Inferior parietal cortex (tissue), 1 donor: ENCODE data around the gene DNAJC16.
A peak's percentile ranks its signal among the peaks of the same experiment; 100 is the strongest.
"Not testable (repeated sequence)": the region's sequence is repeated elsewhere in the genome, so short reads cannot be mapped to it uniquely, and the experiment has no call there.

Experiments
- DNase-seq: peaks from one replicate; pipeline ENCODE4 v3.0.0-alpha.2; 2016; ENCODE audit errors: extremely low spot score

Gene DNAJC16

DNA sequence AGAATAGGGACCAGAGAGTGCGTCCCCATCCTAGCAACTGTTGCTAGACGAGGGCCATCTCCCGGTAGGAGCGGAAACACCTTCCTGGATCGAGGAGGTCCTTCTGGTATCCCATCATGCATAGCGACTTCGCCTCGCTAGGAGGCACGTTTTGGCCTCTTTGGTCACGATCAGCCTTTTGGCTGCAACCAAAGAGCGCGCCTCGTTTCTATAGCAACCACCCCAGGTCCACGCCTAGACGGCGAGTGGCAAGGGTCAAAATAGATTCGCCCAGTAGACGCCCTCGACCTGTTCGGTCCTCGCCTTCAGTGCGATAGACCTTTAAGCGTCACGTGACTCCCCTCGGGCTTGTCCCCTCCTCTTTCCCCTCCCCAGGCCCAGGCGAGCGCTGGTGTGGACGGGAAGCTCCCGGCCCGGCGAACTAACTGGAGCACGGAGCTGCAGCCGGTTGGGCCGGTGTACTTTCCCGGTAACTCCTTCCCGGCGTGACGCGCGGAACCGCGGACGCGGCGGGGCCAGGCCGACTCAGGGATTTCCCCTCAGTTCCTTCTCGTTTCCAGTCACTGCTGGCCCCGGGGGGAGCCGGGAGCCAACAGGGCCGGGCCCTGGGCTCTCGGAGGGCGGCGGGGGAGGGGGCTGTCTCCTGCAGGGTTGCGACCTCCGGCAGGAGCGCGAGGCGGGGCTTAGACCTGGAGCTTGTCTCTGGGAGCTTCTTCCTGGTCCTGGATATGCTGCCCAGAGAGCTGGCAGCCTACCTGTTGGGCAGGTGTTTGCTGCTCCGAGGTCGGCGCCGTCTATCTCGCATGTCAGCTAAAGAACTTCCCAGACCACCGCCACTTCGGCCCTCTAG, at the start of gene DNAJC16:
TSS of gene DNAJC16 (plus strand) at position 359 of the 850 bp plus-strand sequence. CDS start 2,258 bp downstream, outside the sequence.
- DNase-seq, result peak; percentile 100

DNA sequence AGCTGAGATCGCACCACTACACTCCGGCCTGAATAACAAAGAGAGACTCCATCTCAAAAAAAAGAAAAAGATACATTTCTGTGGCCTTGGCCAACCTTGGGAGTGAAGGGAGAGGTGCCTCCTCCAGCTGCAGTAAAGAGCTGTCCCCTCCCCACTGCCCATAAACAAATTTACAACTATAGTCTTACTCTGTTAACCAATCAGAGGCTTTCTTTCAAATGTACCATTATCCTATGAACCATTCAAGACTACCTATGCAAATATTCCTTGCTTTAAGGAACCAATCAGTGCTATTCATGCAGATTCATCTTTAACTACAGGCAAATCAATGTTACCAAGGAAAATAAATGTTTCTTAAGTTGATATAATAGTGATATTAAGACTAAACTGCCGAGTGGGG, 49.7 kb upstream of the DNAJC16 start:
- no peak for DNase-seq

DNA sequence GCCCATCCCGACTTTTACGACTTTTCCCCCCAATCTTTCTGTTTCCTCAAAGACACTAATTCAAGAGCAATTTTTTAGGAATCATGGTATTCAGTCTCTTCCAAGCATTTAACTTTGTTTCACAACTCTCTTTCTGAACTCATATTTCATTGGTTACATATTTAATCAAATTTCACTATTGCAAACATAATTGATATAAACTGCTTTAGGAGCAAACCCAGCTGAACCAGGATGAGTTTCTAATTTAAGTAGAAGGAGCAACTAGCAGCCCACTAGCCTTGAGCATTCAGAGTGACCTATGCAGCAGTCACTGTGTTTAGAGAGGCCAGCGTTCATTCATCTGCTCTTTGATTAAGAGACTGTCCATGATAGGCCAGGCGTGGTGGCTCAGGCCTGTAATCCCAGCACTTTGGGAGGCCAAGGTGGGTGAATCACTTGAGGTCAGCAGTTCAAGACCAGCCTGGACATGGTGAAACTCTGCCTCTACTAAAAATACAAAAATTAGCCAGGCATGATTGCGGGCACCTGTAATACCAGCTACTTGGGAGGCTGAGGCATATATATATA, 48.9 kb upstream of the DNAJC16 start:
- no peak for DNase-seq

DNA sequence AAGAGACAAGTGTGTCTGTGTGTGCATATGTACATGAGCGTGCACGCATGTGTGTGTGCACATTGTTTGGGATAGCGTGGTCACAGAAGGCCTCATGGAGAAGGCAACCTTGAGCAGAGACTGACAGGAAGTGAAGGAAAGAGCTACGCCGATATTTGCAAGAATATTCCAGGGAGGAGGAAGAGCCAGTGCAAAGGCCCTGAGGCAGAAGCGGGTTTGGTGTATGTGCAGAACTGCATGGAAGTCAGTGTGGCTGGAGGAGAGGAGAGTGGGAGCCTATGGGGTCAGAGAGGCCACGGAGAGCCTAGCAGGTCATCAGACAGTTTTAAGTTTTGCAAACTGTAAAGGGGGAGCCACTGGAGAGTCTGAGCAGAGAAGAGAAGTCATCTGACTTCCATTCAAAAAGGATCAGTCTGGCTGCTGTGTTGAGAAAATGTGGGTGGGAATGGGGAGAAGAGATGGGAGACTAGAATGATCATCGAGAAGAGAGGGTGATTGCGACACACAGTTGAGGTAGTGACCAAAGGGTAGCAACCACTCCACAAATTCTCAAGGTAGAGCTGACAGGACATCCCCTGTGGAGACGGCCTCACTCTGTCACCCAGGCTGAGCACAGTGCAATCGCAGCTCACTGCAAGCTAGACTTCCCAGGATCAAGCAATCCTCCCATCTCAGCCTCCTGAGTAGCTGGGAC, 46.8 kb upstream of the DNAJC16 start:
- no peak for DNase-seq

DNA sequence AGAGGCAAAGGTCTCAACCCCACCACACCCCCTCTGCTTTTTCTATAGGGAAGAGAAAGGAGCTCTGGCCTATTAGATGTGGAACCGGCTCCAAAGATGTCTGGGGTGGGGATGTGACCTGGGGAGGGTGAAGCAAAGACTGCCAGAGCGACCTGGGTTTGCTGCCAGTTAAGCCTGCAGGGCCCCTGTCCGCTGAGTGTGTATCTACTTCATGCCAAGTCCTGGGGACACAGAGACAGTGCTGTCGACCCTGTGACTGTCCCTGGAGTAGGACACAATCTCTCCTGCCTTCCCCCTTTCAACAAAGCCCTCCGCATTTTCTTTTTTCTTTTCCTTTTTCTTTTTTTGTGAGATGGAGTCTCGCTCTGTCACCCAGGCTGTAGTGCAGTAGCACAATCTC, 44.2 kb upstream of the DNAJC16 start:
- DNase-seq, result not testable (repeated sequence)

DNA sequence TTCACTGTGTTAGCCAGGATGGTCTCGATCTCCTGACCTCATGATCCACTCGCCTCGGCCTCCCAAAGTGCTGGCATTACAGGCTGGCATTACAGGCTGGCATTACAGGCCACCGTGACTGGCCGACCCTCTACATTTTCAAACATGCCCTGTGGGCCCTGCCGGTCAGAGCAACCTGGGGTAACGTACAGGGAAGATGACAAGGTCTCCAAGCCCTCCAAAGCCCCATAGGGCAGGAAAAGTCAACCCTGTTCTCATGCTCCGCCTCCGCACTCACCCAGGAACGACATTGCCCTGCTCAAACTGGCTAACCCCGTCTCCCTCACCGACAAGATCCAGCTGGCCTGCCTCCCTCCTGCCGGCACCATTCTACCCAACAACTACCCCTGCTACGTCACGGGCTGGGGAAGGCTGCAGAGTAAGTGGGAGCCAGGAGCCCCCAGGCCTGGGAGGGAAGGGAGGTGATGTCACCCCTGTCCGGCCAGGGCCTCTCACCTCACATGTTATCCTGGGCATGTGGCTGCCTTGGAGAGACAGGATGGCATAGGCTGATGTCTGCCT, 43.6 kb upstream of the DNAJC16 start:
- not testable (repeated sequence) for DNase-seq

DNA sequence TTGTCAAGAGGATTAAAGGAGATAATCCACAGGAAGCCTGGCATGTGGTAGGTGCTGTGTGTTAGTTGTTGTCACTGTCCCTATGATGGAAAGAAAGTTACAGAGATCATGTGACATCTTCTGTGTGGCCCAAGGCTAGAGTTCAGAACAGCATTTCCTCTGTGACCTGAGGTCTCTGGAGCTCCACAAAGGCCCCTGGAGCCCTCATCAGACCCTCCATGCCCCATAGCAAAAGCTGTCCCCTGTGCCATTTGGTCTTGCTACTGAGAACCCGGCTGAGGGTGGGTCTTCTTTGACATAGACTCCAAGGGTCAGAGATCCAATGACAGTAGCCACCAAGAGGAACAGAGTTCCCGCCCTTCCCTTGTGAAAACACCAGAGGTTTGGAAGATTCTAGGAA, 42.7 kb upstream of the DNAJC16 start:
- no peak for DNase-seq

DNA sequence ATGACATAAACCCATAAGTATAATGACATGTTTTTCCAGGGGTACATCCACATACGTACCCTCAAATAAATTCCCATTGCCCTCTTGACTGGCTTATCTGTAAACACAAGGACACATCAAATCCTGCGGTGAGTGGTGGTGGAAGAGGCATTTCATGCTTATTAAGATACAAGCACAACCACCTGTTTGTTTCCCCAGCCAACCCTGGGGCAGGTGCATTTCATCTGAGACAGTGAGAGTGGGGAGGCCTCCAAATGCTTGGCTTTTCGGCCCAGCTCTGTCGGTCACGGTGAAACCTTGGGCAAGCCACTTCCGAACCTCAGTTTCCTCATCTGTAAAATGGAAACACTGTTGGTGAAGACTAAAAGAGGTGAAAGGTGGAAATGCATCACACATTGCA, 42.2 kb upstream of the DNAJC16 start:
- DNase-seq, result not testable (repeated sequence)

DNA sequence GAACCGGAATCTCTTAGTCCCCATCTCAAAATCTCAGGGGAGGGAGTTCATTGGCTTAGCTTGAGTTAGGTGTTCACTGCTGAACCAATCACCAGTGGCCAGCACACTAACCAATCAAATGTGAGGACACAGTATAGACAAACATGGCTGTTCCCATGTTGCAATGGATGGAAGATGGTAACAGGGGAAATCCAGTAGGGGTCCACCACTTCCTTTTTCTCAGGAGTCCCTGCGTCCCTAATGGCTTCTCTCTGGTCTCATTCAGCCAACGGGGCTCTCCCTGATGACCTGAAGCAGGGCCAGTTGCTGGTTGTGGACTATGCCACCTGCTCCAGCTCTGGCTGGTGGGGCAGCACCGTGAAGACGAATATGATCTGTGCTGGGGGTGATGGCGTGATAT, 41.0 kb upstream of the DNAJC16 start:
- DNase-seq, result no peak

DNA sequence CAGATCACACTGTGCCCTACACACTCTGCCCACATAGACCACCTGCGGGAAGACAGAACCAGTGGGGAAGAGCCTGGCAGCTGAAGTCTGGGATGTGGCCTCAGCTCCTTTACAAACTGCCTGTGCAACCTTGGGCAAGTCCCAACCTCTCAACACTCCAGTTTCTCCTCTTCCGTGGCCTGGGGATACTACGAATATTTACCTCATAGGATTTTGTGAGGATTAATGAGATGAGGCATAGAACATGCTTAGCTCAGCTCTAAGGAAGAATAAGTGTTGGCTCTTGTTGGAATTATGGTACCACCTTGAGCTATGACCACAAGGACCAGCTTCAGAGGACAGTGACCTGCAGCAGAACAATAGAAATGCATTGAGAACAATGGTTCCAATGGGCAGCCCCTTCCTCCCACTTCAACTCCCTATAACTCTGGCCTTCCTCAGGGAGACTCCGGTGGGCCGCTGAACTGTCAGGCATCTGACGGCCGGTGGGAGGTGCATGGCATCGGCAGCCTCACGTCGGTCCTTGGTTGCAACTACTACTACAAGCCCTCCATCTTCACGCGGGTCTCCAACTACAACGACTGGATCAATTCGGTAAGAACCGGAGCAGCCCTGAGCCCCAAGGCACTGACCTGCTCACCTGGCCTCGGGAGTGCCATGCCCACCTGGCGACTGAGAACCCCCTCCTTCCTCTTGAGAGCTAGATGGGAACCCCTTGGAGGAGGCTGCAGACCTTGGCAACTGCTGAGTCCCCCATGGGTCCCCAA, 39.6 kb upstream of the DNAJC16 start:
- DNase-seq, result not testable (repeated sequence)

DNA sequence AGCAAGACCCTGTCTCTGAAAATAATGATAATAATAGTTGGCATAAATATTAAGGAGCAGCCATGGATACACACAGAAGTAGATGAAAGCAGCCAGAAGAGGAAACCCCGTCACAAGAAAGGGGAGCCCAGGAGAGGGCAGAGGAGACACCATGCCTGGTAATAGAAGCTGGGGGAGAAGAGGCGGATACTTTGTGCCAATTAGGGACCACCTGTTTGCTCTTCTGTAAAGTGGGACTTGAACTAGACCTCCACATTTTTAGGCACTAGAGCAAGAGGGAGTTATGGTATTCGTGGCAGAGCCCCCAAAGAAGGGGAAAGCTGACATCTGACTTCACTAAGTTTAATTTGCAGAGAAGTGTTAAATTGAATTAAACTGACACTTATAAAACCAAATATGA, 38.3 kb upstream of the DNAJC16 start:
- DNase-seq, result no peak

DNA sequence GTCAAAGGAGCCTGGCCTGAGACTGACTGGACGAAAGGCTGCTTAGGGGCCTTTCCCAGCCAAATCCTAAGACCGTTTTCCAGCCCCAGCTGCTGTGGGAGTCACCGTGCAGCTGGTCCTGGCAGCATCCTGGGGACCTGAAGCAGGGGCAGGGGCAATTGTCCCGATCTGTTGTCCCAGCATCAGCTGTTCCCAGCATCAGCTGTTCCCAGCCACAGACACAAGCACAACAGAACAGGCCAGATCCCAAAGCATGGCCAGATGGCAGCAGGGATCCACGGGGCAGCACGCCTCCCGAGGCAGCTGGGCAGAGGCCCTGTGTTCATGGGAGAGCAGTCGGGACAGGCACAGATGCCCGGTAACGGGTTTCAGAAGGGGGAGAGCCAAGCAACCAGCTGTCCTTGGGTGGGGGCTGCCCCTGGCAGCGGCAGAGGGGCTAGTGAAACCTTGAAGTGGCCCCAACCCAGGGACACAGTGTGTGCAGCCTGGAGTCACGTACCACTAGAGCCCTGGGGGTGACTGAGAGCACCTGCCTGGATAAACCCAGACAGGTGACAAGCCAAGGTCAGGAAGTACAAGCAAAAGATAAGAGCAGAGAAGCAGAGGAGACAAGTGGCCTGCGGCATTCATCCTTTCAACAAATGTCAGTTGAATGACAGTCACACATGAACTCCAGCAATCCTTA, 37.5 kb upstream of the DNAJC16 start:
- no peak for DNase-seq

DNA sequence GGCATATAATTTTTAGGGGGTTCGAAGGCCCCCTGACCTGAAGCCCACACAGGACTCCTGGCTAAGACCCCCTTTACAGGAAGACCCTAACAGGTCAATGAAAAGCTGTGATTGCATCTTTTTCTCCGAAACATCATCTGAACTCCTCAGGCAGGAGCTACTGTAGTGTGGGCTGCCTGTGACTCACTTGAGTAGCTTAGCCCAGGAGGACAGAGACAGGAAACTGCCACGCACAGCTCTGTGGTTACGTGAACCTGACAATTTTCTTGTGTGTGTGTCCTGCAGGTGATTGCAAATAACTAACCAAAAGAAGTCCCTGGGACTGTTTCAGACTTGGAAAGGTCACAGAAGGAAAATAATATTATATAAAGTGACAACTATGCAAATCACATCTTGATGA, 35.6 kb upstream of the DNAJC16 start:
- DNase-seq, result not testable (repeated sequence)

DNA sequence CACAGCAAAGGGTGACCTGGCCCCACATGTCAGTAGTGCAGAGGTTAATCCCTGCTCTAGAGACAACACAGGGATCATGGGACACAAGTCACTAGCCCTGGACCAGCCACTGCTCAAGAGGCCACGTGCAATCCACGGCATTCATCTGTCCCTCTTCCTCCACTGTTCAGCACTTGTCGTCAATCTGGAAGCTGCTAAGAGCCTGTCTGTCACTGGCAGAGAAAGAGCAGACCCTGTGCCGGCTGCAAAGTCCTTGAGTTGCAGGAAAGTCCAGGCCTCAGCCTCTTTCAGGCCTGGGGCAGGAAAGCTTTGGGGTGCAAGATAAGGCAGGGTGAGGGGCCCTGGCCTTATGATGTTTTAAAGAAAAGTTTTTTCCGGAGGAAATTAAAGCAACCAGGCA, 34.1 kb upstream of the DNAJC16 start:
- DNase-seq, result no peak

DNA sequence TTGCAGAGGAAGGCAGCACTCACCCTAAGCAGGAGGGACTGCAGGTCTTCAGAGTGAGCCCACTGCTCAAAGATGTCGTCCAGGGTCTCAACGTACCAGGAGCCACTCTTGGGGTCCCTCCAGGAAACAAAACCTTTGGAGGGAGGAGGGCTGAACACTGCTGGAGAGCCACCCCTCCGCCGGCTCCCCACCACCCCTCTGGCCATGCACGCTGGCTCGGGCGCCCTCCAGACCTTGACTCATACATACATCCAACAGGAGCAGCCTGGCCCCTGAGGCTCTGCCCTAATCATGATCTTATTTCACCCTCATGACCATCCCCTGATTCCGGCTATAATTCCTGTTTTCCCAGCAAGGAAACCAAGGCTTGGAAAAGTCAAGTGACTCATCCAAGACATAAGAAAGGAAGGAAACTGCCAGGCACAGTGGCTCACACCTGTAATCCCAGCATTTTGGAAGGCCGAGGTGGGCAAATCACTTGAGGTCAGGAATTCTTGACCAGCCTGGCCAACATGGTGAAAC, 32.7 kb upstream of the DNAJC16 start:
- DNase-seq, result no peak

DNA sequence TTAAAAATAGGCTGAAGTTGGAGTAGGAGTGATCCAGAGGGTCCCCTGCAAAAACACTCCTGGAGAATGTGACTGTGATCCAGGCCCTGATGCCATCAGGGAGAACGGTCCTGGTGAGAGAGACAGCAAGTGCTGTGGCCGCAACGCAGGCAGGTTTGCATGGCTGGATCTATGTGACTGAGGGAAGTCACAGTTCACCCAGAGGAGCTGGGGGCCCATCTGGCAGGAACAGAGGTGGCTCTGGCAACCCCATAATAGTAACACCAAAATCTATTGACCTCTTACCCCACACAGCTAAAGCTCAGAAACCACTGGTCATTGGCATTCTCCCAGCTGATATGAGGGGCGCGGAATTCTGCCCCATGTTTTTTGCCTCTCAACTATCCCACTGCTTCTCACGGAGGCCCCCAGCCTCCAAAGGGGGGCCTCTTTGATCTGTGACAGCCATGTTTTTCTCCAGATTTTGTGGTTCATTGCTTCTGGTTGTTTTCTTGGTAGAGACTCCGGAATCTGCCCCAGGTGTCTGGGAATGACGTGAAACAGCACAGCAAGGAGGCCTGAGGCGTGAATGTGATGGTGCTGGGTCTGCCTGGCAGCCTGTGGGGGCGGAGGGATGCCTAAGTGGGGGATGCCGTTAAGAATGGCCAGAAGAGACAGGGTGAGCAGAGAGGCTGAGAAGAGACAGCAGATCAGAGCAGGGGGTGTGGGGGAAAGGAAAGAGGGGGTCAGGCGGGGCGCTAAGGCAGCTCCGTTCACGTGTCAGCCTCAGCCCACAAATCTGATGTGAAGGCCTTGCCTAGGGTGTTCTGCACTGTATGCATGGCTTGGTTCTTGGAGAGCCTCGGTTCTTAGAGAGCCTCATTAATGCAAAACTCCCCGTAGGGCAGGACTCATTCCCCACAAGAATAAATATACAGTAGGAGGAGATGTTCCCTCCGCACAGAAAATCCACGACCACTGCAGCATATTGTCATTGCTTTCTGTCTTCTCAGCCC, 26.2 kb upstream of the DNAJC16 start:
- no peak for DNase-seq

DNA sequence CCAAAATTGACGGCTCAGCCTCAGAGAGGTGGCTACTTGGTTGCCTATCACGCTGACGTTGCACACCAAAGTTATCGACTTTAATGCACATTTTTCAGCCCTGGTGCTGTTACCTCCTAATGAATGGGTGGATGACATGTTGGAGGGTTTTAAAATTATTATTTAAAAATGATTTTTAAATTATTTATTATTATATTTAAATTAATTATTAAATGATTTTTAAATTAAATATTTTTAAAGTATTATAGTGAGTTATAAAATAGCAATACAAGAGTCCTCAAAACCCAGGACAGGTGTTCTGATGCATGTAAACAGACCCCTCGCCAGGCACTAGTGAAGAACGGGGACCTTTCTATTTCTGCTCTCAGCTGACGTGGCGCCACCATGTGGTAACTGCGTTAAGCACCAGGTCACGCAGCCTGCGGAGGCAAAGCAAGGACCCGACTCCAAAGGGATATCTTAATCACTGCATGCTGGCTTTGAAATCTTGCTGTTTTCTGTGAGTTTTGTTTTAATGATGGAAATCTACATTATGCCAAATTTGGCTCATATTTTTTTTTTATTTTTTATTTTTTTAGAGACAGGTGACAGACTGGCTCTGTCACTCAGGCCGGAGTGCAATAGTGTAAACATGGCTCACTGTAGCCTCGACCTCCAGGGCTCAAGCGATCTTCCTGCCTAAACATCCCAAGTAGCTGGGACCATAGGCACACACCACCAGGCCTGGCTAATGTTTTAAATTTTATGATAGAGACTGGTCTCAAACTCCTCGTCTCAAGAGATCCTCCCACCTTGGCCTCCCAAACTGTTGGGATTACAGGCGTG, 25.2 kb upstream of the DNAJC16 start:
- DNase-seq, result peak; percentile 32

DNA sequence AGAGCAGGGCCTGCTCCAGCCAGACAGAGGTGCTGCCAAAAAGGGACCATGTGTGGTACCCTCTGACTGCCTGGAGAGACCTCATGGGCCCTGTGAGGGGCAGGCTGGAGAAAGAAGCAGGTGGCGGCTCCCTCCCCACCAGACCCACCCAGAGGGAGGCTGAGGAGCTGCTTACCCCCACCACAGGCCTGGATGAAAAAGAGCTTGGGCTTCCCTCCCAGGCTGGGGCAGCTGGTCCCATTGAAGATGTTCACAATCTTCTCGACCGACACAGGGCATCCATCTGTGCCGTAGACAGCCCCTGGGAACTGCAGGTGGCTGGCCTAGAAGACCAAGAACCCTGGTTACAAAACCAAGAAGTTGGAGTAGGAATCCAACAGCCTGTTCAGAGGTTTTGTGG, 22.2 kb upstream of the DNAJC16 start:
- no peak for DNase-seq

DNA sequence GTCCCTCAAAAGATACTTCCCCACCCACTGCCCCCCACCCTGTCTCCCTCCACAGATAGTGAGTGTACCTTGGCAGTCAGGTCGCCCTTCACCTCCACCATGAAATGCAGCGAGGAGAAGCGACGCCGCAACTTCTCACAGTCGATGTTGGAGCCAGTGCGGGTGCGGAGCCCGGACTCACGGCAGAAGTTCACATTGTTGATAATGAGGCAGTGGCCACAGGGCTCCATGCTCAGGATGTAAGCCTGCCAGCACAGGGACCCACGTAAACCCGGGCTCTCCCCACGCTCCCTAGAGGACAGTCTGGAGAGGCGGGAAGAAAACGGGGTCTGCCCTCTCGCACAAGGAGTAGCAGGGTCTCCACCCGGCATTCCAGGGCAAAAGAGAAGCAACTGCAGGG, 19.8 kb upstream of the DNAJC16 start:
- DNase-seq, result no peak
